ENCODE results near the gene DNMT1. TPM values are rescaled to one million over a fixed set of nuclear protein-coding genes. Genes with fewer than 3 reads are reported as not detected.

DNMT1 gene
- total RNA-seq, 1 experiment from 2014 or later, result 133 TPM

DNA sequence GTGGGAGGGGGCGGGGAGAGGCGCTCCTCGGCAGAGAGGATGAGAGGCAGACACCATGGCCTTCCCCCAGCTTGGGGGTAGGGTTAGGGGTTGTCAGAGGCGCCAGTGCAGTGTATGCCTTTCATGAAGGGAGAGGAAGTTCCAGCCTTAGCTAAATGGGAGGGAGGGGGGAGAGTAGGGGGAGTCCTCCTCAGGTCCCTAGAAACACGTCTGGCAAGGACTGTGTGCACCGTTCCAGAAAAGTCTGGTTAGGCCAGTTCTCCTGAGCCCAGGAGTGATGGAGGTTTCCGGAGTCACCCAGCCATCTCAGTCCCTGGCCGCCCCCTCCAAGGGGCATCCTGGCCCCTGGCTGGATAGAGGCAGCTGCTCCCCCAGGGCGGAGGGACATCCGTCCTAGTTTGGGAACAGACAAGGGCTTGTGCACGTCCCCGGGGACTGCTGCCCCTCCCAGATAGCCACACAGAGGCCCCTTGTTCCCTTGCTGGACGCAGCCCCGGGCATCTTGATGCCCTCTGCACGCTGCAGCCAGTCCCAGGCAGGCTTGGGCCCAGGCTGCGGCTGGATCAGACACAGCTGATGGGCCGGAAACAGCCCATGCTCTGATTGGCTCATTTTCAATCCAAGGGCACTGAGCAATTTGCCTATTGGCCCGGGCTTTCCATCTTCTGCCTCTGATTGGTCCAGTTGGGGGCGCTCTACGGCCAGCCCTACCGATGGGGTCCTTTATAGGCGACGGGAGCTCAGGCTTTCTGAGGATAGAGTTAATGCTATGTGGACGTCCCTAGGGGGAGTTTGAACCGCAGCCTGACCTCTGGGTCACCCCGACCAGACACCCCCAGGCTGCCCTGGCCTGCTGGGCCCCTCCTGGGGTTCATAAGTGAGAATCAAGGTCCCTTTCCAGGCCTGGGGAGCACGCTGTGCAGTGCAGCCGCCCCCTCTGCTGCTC is 32.5 kb upstream of the DNMT1 start:
- Mint-ChIP-seq H3K36me3 (ENCODE audit: insufficient read depth, unreplicated experiment) (peaks cover 28% of the 10 kb centered on the region), H3K9me3 (ENCODE audit: low read depth, unreplicated experiment) (no peaks in the 10 kb centered on the region), H3K4me1 (ENCODE audit: low read depth, unreplicated experiment) (no peaks in the 10 kb centered on the region), H3K27me3 (ENCODE audit: unreplicated experiment) (no peaks in the 10 kb centered on the region), H3K27ac (ENCODE audit: unreplicated experiment) (no peak overlapping the region), H3K4me3 (ENCODE audit: low read depth, unreplicated experiment) (no peak overlapping the region)
- intact Hi-C loops (cut with micrococcal nuclease; ENCODE audit: unreplicated experiment), result no loop called here
- no TSS peak for BruUV-seq (replicated peaks)
- DNase-seq, result no peak
- TF ChIP-seq, protein P1, sequence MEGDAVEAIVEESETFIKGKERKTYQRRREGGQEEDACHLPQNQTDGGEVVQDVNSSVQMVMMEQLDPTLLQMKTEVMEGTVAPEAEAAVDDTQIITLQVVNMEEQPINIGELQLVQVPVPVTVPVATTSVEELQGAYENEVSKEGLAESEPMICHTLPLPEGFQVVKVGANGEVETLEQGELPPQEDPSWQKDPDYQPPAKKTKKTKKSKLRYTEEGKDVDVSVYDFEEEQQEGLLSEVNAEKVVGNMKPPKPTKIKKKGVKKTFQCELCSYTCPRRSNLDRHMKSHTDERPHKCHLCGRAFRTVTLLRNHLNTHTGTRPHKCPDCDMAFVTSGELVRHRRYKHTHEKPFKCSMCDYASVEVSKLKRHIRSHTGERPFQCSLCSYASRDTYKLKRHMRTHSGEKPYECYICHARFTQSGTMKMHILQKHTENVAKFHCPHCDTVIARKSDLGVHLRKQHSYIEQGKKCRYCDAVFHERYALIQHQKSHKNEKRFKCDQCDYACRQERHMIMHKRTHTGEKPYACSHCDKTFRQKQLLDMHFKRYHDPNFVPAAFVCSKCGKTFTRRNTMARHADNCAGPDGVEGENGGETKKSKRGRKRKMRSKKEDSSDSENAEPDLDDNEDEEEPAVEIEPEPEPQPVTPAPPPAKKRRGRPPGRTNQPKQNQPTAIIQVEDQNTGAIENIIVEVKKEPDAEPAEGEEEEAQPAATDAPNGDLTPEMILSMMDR (IDR thresholded peaks at IDR 0.05; ENCODE audit: unreplicated experiment), result no peak
- CTCF ChIA-PET, result no interaction called here

DNA sequence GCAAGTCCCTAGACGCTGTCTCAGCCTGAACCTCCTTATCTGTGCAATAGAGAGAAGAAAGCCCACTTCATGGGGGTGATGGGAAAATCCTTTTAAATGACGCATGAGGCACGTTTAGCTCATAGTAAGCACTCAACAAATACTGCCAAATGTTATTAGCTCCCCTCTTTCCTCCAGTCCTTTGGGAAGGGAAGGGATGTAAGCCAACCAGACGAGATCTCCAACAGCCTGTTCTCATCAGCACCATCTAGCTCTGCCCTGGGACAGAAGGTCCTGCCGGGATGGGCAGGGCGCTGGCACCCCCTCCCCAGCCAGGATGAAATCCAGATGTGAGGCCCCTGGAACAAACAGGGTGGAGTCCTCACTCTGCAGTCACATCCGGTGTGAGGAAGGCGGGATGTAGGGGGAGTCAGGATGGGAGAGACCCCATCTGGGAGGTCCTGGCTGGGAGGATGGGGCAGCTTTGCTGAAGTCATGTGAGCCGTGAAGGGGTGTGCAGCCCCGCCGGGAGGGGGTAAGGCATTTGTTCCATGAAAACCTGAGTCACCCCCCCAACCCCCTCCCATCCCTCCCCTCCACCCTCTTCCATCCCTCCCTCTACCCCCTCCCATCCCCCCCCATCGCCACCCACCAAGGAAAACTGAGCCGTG is 31.7 kb upstream of the DNMT1 start:
- no peaks in the 10 kb centered on the region for H3K27me3 Mint-ChIP-seq (ENCODE audit: unreplicated experiment)
- no TSS peak for BruUV-seq (replicated peaks)
- peaks cover 20% of the 10 kb centered on the region for H3K36me3 Mint-ChIP-seq (ENCODE audit: insufficient read depth, unreplicated experiment)
- H3K4me1 Mint-ChIP-seq (ENCODE audit: low read depth, unreplicated experiment), result no peaks in the 10 kb centered on the region
- CTCF ChIA-PET, result no interaction called here
- no peak overlapping the region for H3K27ac Mint-ChIP-seq (ENCODE audit: unreplicated experiment)
- TF ChIP-seq, protein P1 (IDR thresholded peaks at IDR 0.05; ENCODE audit: unreplicated experiment), result no peak
- no peaks in the 10 kb centered on the region for H3K9me3 Mint-ChIP-seq (ENCODE audit: low read depth, unreplicated experiment)
- H3K4me3 Mint-ChIP-seq (ENCODE audit: low read depth, unreplicated experiment), result no peak overlapping the region
- no peak for DNase-seq
- intact Hi-C loops (cut with micrococcal nuclease; ENCODE audit: unreplicated experiment), result no loop called here

DNA sequence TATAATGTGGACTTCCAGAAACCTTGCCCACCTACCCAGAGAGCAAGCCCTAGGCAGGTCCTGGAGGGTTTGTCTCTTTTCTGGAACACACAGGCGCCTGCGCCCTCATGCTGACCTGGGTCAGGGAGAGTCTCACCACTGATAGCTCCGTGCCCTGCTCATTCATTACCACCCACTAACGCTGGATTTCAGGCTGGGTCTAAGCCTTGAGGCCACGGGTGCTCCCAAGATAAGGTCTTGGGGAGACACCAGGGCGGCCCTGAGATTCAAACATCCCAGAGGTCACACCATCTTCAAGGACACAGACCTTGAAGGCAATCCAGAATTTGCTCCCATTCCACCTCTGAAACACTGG is 31.2 kb upstream of the DNMT1 start:
- intact Hi-C loops (cut with micrococcal nuclease; ENCODE audit: unreplicated experiment), result no loop called here
- CTCF ChIA-PET, result no interaction called here
- TF ChIP-seq, protein P1 (IDR thresholded peaks at IDR 0.05; ENCODE audit: unreplicated experiment), result no peak
- Mint-ChIP-seq H3K27me3 (ENCODE audit: unreplicated experiment) (no peaks in the 10 kb centered on the region), H3K36me3 (ENCODE audit: insufficient read depth, unreplicated experiment) (peaks cover 15% of the 10 kb centered on the region), H3K4me3 (ENCODE audit: low read depth, unreplicated experiment) (no peak overlapping the region), H3K9me3 (ENCODE audit: low read depth, unreplicated experiment) (no peaks in the 10 kb centered on the region), H3K4me1 (ENCODE audit: low read depth, unreplicated experiment) (no peaks in the 10 kb centered on the region), H3K27ac (ENCODE audit: unreplicated experiment) (no peak overlapping the region)
- DNase-seq, result no peak
- no TSS peak for BruUV-seq (replicated peaks)

DNA sequence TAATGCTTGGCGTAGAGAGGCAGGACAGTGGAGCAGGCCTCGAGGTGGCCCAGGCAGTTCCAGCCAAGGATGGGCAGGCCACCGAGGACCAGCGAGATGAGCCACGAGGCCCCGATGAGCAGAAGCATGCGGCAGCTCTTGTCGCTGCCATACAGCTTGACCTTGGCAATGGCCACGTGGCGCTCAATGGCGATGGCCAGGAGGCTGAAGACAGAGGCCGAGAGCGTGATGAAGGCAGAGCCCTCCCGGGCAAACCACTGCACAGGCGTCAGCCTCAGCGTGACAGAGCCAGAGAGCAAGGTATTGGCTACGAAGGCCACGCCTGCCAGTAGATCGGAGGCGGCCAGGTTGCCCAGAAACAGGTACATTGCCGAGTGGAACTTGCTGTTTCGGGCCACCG is 29.6 kb upstream of the DNMT1 start:
- intact Hi-C loops (cut with micrococcal nuclease; ENCODE audit: unreplicated experiment), result no loop called here
- DNase-seq, result no peak
- CTCF ChIA-PET, result no interaction called here
- Mint-ChIP-seq H3K4me3 (ENCODE audit: low read depth, unreplicated experiment) (no peak overlapping the region), H3K27me3 (ENCODE audit: unreplicated experiment) (no peaks in the 10 kb centered on the region), H3K9me3 (ENCODE audit: low read depth, unreplicated experiment) (no peaks in the 10 kb centered on the region), H3K4me1 (ENCODE audit: low read depth, unreplicated experiment) (no peaks in the 10 kb centered on the region), H3K27ac (ENCODE audit: unreplicated experiment) (no peak overlapping the region), H3K36me3 (ENCODE audit: insufficient read depth, unreplicated experiment) (no peaks in the 10 kb centered on the region)
- no TSS peak for BruUV-seq (replicated peaks)
- TF ChIP-seq, protein P1 (IDR thresholded peaks at IDR 0.05; ENCODE audit: unreplicated experiment), result no peak
